GM13976 (cell line): ENCODE measurements around the gene CPAMD8.
A peak's percentile ranks its signal among the peaks of the same experiment; 100 is the strongest.
"Not testable (repeated sequence)": the region's sequence is repeated elsewhere in the genome, so short reads cannot be mapped to it uniquely, and the experiment has no call there.

Source experiments
- DNase-seq: peaks from one replicate; pipeline ENCODE4 v3.0.0; 2012; ENCODE audit warnings: low spot score
- in situ Hi-C: fragments of 300-500 bp; cut with MboI; formaldehyde crosslinking; loops from one replicate; pipeline ENCODE4 v1.12.0; 2022; ENCODE audit warnings: low sequenced_read_pairs, mixed read lengths, inconsistent platforms; ENCODE audit not compliant: unreplicated experiment
- TF ChIP-seq, protein P1 (sequence below): IDR thresholded peaks from 2 replicates; pipeline ENCODE4 v1.5.1; 2012; ENCODE audit warnings: borderline replicate concordance, mild to moderate bottlenecking; ENCODE audit not compliant: insufficient read depth; ENCODE audit errors: extremely low read depth, missing control alignments, control extremely low read depth

The CPAMD8 gene

GRCh38 chr19:16938211-16938610 lies 88.4 kb downstream of the CPAMD8 start:
- TF ChIP-seq, protein P1, sequence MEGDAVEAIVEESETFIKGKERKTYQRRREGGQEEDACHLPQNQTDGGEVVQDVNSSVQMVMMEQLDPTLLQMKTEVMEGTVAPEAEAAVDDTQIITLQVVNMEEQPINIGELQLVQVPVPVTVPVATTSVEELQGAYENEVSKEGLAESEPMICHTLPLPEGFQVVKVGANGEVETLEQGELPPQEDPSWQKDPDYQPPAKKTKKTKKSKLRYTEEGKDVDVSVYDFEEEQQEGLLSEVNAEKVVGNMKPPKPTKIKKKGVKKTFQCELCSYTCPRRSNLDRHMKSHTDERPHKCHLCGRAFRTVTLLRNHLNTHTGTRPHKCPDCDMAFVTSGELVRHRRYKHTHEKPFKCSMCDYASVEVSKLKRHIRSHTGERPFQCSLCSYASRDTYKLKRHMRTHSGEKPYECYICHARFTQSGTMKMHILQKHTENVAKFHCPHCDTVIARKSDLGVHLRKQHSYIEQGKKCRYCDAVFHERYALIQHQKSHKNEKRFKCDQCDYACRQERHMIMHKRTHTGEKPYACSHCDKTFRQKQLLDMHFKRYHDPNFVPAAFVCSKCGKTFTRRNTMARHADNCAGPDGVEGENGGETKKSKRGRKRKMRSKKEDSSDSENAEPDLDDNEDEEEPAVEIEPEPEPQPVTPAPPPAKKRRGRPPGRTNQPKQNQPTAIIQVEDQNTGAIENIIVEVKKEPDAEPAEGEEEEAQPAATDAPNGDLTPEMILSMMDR: no peak
- peak; percentile 5 for DNase-seq
- in situ Hi-C loops: no loop called here

DNA sequence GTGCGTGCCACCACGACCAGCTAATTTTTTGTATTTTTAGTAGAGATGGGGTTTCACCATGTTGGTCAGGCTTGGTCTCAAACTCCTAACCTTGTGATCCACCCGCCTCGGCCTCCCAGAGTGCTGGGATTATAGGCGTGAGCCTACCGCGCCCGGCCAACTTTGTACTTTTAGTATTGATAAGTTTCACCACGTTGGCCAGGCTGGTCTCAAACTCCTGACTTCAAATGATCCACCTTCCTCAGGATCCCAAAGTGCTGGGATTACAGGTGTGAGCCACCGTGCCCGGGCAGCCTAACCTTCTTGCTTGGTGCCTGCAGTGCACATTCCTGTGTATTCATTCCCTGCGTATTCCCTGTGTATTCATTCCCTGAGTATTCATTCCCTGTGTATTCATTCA lies 88.8 kb downstream of the CPAMD8 start:
- DNase-seq, in situ Hi-C loops: not testable (repeated sequence)

GRCh38 chr19:16936901-16937300 lies 89.7 kb downstream of the CPAMD8 start:
- in situ Hi-C loops: no loop called here
- no peak for DNase-seq
- TF ChIP-seq, protein P1: no peak

- in situ Hi-C loops: no loop called here
- no peak for DNase-seq
- TF ChIP-seq, protein P1: no peak
Measured at GRCh38 chr19:16934489-16934888, 92.1 kb downstream of the CPAMD8 start.

- TF ChIP-seq, protein P1: no peak
- DNase-seq: no peak
- in situ Hi-C loops: no loop called here
Measured at GRCh38 chr19:16931306-16931705, 95.3 kb downstream of the CPAMD8 start.

- TF ChIP-seq, protein P1: no peak
- in situ Hi-C loops: no loop called here
- DNase-seq: no peak
Measured at GRCh38 chr19:16930753-16931152, 95.9 kb downstream of the CPAMD8 start.

DNA sequence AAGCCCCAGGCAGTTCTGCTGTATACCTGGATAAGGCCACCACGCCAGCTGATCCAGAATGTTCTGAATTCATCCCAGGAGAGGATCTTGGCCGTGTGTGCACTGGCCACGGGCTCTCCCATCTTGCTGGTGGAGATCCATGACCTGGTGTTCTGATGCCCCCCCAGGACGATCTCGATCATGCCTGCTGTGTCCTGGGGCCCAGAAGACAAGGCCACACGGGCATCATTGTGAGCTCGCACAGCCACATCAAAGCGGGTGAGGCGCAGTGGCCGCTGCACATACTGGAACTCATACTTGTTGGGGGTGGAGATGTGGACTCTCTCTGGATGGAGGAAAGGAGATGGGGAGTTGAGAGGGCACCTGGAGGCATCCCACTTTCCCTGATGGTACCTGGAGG lies 97.7 kb downstream of the CPAMD8 start:
- TF ChIP-seq, protein P1: no peak
- in situ Hi-C loops: no loop called here
- DNase-seq: no peak
